Thymus (tissue), 11 donors: ENCODE measurements around the gene ZNF48. TPM values are rescaled to one million over a fixed set of nuclear protein-coding genes. Genes with fewer than 3 reads are reported as not detected.

ENCODE experiments used
- DNase-seq, 9 donors: peaks; one replicate each; pipeline ENCODE4 v3.0.0-alpha.2; 2013; ENCODE audit warnings: low spot score in 9 of 9, low read depth in 6 of 9, missing footprints in 1 of 9
- H3K27ac ChIP-seq, 2 donors: one replicate each; pipeline ENCODE4 v1.5.1; 2013; ENCODE audit warnings: control low read depth in 1 of 2, low read depth in 1 of 2, low read length in 1 of 2, mild to moderate bottlenecking in 1 of 2, moderate library complexity in 1 of 2
- H3K27me3 ChIP-seq, 2 donors: one replicate each; pipeline ENCODE4 v1.5.1; 2013; ENCODE audit warnings: low read length in 1 of 2; ENCODE audit not compliant: control insufficient read depth in 2 of 2, insufficient read depth in 1 of 2
- H3K36me3 ChIP-seq, 2 donors: one replicate each; pipeline ENCODE4 v1.5.1; 2013; ENCODE audit warnings: low read length in 1 of 2, mild to moderate bottlenecking in 1 of 2, moderate library complexity in 1 of 2; ENCODE audit not compliant: control insufficient read depth in 2 of 2, insufficient read depth in 2 of 2
- H3K4me1 ChIP-seq, 2 donors: one replicate each; pipeline ENCODE4 v1.5.1; 2013; ENCODE audit warnings: low read length in 2 of 2; ENCODE audit not compliant: control insufficient read depth in 2 of 2, insufficient read depth in 2 of 2
- H3K4me3 ChIP-seq, 2 donors: one replicate each; pipeline ENCODE4 v1.5.1; 2013; ENCODE audit warnings: low read length in 2 of 2, control low read depth in 1 of 2, mild to moderate bottlenecking in 1 of 2
- H3K9me3 ChIP-seq, 2 donors: one replicate each; pipeline ENCODE4 v1.5.1; 2013; ENCODE audit warnings: low read length in 1 of 2, mild to moderate bottlenecking in 1 of 2; ENCODE audit not compliant: control insufficient read depth in 2 of 2, insufficient read depth in 1 of 2
- WGBS: extraction: QIAGEN DNeasy Blood & Tissue Kit; methylation state at CpG from one replicate; pipeline ENCODE4 v1.1.7; 2013; 5-methylcytosine and 5-hydroxymethylcytosine counted together
- polyA plus RNA-seq: library from polyadenylated mRNA; stranded (reverse); fragments of 200-250 nt; gene quantifications from one replicate; pipeline ENCODE4 v1.2.3, GENCODE V29; 2013
- total RNA-seq: library from RNA; stranded (reverse); fragments of 120-200 nt; gene quantifications from one replicate; pipeline ENCODE4 v1.2.4, GENCODE V29; 2013
- donor health status: healthy.

Gene ZNF48
- total and polyA plus RNA-seq, 2 donors, result 5.9 to 12.9 TPM

GRCh38 chr16:30379158-30379783 lies 15.9 kb upstream of the ZNF48 start:
- WGBS, result 36% methylated on average over 27 of the region's 27 CpGs
- peak overlapping the region; percentile 92 to 100 for H3K27ac ChIP-seq
- H3K9me3 ChIP-seq, result peaks cover 2 to 7% of the 10 kb centered on the region in 2 donors
- H3K4me3 ChIP-seq, result peak overlapping the region; percentile 57 to 61
- H3K36me3 ChIP-seq, result peaks cover 0 to 13% of the 10 kb centered on the region in 2 donors
- no peak for DNase-seq
- H3K27me3 ChIP-seq, result no peaks in the 10 kb centered on the region
- H3K4me1 ChIP-seq, result peaks cover 40 to 72% of the 10 kb centered on the region in 2 donors

DNA sequence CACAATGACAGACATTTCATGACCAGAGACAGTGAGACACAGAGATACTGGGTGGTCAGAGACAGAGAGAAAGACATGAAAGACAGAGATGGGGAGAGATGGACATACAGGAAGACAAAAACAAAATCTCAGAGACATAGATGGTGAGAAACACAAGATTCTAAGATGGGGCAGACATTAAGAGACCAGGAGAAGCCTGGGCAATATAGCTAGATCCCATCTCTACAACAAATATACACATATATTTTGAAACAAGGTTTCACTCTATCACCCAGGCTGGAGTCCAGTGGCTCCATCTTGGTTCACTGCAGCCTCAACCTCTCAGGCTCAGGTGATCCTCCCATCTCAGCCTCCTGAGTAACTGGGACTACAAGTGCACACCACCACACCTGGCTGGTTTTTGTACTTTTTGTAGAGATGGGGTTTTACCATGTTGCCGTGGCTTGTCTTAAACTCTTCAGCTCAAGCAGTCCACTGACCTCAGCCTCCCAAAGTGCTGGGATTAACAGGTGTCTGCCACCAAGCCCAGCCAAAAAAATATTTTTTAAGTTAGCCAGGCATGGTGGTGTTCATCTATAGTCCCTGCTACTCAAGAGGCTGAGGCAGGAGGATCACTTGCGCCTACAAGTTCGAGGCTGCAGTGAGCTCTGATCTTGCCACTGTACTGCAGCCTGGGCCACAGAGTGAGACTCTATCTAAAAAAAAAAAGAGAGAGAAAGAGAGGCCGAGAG lies 15.0 kb upstream of the ZNF48 start:
- H3K4me3 ChIP-seq, result no peak overlapping the region

GRCh38 chr16:30380803-30381208 lies 14.4 kb upstream of the ZNF48 start:
- 92% methylated on average over 6 of the region's 6 CpGs for WGBS
- peak overlapping the region; percentile 46 to 100 for H3K27ac ChIP-seq

More for the DNA sequence above, 15.0 kb upstream of the ZNF48 start:
- 96% methylated on average over 4 of the region's 4 CpGs for WGBS
- H3K36me3 ChIP-seq, result peaks cover 0 to 13% of the 10 kb centered on the region in 2 donors
- peak overlapping the region; percentile 47 to 100 for H3K27ac ChIP-seq
- H3K9me3 ChIP-seq, result peaks cover 2 to 7% of the 10 kb centered on the region in 2 donors
- no peaks in the 10 kb centered on the region for H3K27me3 ChIP-seq
- DNase-seq, result no peak
- peaks cover 40 to 72% of the 10 kb centered on the region in 2 donors for H3K4me1 ChIP-seq

DNA sequence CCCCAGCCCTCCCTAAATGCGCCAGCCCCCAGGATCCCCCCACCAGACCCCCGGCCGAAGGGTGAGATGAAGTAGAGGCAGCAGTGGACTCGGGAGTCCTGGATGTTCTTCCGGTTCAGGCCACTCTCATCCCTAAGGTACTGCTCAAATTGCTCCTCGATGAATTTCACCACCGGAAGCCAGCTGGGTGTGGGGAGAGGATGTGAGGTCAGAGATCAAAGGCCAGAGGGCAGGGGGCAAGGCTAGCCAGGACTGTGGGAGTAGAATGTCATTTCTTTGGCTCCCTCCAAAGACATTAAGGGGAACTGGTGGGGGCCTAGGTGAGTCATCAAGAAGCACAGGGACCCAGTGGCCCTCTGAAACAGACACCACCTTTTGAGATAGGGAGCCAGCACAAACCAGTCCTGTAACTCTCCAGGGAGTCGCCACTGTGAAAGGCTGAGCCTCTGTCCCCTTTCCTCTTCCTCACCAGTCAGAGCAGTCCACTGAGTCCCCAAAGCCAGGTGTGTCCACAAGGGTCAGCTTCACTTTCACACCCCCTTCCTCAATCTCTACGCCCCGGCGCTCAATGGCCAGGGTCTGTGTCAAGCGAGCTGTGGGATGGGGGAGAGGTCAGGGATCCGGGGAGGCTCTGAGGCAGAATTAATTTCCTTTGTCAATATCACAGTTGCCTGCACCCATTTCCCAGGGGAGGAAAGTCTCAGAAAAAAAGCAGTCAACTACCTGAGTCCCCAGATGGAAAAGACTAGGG lies 13.8 kb upstream of the ZNF48 start:
- peaks cover 40 to 72% of the 10 kb centered on the region in 2 donors for H3K4me1 ChIP-seq
- H3K4me3 ChIP-seq, result peak overlapping the region; percentile 71 to 74
- no peaks in the 10 kb centered on the region for H3K27me3 ChIP-seq
- peak overlapping the region; percentile 97 to 100 for H3K27ac ChIP-seq
- peaks cover 0 to 10% of the 10 kb centered on the region in 2 donors for H3K36me3 ChIP-seq
- DNase-seq, result peak in 1 of 9 donors; percentile 41
- WGBS, result 92% methylated on average over 13 of the region's 13 CpGs
- peaks cover 2 to 7% of the 10 kb centered on the region in 2 donors for H3K9me3 ChIP-seq

More at GRCh38 chr16:30380803-30381208, 14.4 kb upstream of the ZNF48 start:
- peak overlapping the region in 1 of 2 donors; percentile 71 for H3K4me3 ChIP-seq
- no peaks in the 10 kb centered on the region for H3K27me3 ChIP-seq
- H3K4me1 ChIP-seq, result peaks cover 40 to 72% of the 10 kb centered on the region in 2 donors
- DNase-seq, result peak in 1 of 9 donors; percentile 42
- peaks cover 0 to 13% of the 10 kb centered on the region in 2 donors for H3K36me3 ChIP-seq
- H3K9me3 ChIP-seq, result peaks cover 2 to 7% of the 10 kb centered on the region in 2 donors

DNA sequence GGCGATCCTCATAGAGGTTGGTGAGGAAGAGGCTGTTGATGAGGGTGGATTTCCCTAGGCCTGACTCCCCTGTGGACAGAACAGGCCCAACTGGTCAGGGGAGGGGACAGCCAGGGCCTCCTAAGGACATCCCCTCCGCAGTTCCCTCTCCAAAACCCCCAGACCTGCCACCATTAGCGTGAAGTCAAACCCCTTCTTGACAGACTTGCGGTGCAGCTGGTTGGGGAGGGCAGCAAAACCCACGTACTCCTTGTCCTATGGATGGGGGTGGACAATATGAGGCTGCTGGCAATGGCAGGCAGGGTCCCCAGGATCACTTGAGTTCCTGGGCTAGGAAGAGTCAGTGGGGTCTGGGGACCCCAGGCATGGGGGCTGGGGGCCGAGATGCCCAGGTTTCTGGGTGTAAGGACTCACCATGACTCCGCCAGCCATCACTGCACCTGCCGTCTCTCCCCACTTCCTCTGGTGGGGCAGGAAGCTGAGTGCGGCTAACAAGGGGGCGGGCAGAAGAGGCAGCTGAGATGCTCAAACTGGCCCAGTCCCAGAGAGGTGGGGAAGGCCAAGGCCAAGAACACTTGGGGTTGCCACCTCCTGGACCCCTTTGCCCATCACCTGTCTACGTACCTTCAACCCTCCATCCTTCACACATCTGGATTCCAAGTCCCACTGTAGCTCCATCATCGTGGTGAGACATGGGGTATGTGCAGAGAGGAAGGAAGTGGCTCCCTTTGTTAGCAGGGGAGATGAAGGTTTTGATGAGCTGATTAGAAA lies 12.9 kb upstream of the ZNF48 start, which contains the start of gene SEPTIN1:
TSS of gene SEPTIN1 (minus strand) at position 451 of the 771 bp plus-strand sequence. CDS start at position 432, 19 bp downstream.
- Histone ChIP-seq H3K9me3 (peaks cover 2 to 7% of the 10 kb centered on the region in 2 donors), H3K4me3 (peak within 1 kb of the TSS; percentile 71 to 74), H3K36me3 (peaks cover 0 to 10% of the 10 kb centered on the region in 2 donors), H3K4me1 (peaks cover 33 to 64% of the 10 kb centered on the region in 2 donors), H3K27me3 (no peaks in the 10 kb centered on the region), H3K27ac (peak within 1 kb of the TSS; percentile 97 to 100)
- WGBS, result 6% methylated on average over 12 of the region's 12 CpGs
- DNase-seq, result peak in 8 of 9 donors; percentile 75 to 93 (median 80)

GRCh38 chr16:30383521-30383920 lies 11.7 kb upstream of the ZNF48 start:
- Histone ChIP-seq H3K4me3 (no peak overlapping the region), H3K36me3 (peaks cover 0 to 10% of the 10 kb centered on the region in 2 donors), H3K27me3 (no peaks in the 10 kb centered on the region), H3K4me1 (peaks cover 33 to 54% of the 10 kb centered on the region in 2 donors), H3K9me3 (peaks cover under 1 to 7% of the 10 kb centered on the region in 2 donors), H3K27ac (peak overlapping the region; percentile 97 to 100)
- 90% methylated on average over 2 of the region's 2 CpGs for WGBS
- no peak for DNase-seq

DNA sequence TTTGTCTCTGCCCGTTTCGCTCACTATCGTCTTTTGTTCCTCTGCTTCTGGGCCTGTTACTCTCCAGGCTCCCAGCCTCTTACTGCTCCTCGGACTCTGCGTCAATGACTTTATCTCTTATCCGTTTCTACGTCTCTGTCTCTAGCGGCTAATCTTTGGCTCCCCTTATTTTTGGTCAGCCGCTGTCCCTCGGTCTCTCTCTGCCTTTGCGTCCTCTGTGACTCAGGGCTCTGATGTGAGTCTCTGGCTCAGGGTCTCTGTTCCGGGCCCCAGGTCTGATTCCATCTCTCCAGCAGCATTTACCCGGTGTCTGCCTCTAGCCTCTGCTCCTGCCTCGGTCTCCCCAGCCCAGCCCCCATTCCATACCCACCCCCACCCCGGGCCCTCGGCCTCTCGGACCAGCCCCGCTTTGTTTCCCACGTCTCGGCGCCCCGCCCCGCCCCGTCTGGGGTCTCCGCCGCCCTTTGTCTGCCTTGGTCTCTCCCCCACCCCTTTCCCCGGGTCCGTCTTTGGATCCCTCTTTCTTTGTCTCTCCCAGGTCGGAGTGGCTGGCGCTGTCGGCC lies 547 bp upstream of the ZNF48 start:
- Histone ChIP-seq H3K27me3 (peaks cover 0 to 2% of the 10 kb centered on the region in 2 donors), H3K36me3 (peaks cover 16 to 18% of the 10 kb centered on the region in 2 donors), H3K9me3 (peaks cover 0 to 4% of the 10 kb centered on the region in 2 donors), H3K27ac (peak overlapping the region; percentile 59 to 85), H3K4me3 (peak overlapping the region; percentile 92 to 99), H3K4me1 (peaks cover 17 to 42% of the 10 kb centered on the region in 2 donors)
- WGBS, result 24% methylated on average over 31 of the region's 31 CpGs
- peak in 1 of 9 donors; percentile 58 for DNase-seq
